SU-DHL-6 (cell line): ENCODE data around the gene HNF4A.

Source experiments
- CTCF ChIP-seq: fragments of 200-600 bp; sonication (generic); IDR thresholded peaks from one replicate; pipeline ENCODE4 v1.5.1; 2017; ENCODE audit warnings: antibody characterized with exemption, mild to moderate bottlenecking, low read length, moderate library complexity; ENCODE audit not compliant: insufficient read depth, poor library complexity, severe bottlenecking
- EZH2phosphoT487 ChIP-seq: fragments of 200-600 bp; sonication (generic), shearing (Covaris generic); conservative IDR thresholded peaks from 2 replicates; pipeline ENCODE4 v1.6.1; 2018; ENCODE audit warnings: mild to moderate bottlenecking, antibody characterized with exemption, low read length, moderate library complexity, mixed read lengths

- TF ChIP-seq CTCF (no peak), EZH2phosphoT487 (no peak)
Observed at GRCh38 chr20:44481719-44482416, 126.4 kb downstream of the HNF4A start.
